ENCODE measurements around the gene CAMK1G.

CAMK1G gene

DNA sequence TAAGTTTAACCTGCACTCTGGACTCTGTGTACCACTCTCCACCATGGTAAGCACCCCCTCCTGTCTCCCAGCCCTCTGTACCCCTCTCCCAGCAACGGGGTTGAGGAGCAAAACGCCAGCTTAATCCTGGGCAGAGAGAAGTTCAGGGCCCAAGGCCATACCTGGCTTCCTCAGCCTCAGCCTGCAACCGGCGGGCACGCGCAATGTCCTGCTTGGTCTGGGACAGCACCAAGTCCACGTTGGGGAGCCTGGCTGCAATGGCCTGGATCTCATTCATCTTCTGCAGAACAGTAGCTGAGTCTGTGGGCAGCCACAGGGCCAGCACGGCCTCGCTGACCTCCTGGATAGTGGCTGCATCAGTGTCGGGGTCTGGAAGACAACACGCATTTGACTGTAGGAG lies 34.8 kb downstream of the CAMK1G start:
- H3K4me3 ChIP-seq (ENCODE audit: low read depth, low read length): no peak overlapping the region

DNA sequence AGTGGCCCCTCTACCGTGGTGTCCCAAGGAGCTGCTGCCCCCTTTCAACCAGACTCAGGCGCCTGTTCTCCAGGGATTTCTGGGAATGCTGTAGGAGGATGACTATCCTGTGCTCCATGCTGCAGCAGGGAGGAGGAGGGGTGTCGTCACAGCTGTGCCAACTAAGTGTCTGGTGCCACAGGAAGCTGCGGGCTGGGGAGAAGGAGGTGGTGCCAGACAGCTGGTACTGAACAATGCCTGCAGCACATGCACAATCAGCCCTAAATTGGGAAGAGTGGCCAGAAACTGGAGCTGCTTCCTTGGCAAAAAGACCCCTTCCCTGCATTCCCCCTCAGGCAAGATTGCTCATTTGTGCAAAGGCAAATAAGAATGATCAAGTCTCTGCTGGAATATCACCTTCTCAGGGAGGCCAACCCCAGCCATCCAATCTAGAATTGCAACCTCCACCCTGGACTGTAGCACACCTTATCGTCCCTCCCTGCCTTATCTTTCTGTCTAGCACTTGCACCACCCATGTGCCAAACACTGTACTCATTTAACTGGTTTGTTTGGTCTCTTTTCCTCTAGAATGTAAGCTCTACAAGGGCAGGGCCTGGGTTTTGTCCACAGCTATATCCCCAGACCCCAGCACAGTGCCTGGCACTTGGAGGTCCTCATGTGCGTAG lies 35.4 kb downstream of the CAMK1G start:
- H3K4me3 ChIP-seq (ENCODE audit: low read depth, low read length): no peak overlapping the region

DNA sequence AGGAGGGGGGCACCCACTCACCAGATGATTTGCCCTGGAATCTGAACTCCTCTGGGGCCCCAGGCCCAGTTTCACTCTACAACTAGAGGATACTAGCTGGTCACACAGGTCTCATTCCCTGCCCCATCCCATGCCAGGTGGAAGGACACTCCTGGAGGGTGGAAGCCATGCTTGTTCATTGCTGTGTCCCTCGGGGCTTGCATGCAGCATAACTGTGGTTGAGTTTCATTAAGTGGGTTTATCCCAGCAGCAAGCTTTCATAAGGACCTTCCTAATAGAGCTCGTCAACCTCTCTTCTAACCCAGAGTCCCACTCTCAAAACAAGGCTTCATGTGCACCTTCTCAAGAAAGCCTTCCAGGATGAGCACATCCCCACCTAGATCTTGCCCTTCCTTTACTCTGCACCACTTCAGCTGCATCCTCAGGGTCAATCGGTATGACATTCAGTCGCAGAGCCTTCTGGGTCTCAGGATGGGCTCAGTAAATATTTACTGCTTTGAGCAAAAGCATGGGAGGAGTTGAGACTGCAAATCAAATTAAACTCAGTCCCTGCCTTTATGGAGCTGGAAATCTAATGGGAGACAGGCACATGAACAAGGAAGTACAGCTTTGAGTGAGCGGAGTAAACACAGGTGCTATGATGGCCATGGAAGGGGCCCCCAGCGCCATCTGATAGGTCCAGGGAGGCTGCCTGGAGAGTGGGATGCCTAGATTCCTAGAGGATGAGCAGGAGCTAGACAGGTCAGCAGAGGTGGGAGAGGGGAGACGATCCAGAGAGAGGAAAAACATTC lies 36.4 kb downstream of the CAMK1G start:
- H3K4me3 ChIP-seq (ENCODE audit: low read depth, low read length): no peak overlapping the region

- H3K4me3 ChIP-seq (ENCODE audit: low read depth, low read length): no peak overlapping the region
Measured at GRCh38 chr1:209620487-209620884, 37.0 kb downstream of the CAMK1G start.

GRCh38 chr1:209621286-209621685 lies 37.8 kb downstream of the CAMK1G start:
- H3K4me3 ChIP-seq (ENCODE audit: low read depth, low read length): no peak overlapping the region

DNA sequence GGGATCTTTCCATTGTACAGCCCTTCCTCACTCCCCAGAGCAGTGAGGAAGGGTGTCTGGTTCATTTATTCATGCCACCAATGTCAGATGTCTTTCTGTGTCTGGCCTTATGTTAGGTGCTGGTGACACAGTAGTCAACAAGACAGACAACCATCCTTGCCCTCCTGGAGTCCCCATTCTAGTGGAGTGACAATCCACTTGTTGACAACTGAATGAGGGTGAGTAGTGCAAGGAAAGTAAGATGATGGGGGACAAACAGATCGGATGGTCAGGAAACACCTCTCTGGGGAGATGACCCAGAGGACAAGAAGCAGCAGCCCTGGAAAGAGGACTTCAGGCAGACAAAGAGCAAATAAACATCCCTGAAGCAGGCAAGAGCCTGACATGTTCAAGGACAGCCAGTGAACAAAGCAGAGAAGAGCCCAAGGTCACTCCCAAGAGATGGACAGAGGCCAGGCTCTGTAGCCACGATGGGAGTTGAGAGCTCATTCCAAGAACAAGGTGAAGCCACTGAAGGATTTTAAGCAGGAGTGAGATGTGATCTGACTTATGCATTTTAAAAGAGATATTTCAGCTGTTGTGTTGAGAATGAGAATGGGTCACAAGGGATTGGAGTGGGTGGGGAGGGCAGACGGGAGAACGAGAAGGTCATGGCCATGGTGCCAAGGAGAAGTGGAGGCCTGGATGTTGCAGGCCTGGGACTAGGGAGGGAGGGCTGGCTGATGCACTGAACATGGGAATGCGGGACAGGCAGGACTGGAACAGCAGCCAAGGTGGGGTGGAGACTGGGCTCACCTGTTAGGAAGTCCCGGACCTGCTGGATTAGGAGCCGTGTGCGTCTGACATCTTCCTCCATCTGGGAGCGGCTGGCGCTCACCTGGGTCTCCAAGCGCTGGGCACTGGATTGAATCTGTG lies 38.5 kb downstream of the CAMK1G start:
- H3K4me3 ChIP-seq (ENCODE audit: low read depth, low read length): no peak overlapping the region

DNA sequence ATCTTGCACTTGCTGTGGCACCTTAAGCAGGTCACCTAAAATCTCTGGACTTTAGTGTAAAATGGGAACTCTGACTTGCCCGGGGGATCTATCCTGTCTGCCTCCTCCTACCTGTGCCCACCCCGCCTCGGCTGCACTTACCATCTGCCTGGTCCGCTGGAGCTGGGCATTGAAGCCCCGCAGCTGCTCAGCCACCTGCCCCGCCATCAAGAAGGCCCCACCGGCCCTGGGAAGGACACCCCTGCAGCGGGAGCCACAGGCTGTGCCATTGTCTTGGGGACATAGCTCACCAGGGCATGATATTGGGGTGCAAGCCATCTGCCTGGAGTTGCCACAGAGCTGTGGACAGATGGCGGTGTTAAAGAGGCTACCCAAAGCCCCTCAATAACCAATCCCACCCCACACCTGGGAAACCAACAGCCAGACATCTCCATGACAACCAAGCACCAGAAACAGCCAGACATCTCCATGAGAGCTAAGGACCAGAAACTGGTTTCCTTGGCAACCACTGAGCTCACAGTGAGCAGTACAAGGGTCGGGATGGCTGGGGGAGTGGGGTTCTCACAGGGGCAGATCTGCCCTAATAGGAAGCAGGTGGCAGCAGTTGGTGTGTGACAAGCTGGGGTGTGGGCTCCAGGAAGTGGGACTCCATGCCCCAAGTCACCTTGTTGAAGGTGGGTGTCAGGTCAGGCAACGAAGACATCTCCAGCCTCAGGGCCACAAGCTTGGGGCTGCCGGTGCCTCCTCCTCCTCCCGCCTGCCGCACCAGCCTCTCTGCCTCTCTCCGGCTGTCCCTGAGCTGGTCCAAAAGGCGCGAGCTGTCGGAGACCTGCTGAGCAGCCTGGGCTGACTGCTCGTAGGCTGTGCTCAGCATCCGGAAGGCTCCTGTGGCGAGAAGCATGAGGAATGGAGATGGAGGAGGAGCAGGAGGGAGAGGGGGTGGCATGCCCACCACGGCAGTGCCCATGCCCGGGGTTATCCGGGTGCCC lies 39.6 kb downstream of the CAMK1G start:
- no peak overlapping the region for H3K4me3 ChIP-seq (ENCODE audit: low read depth, low read length)

DNA sequence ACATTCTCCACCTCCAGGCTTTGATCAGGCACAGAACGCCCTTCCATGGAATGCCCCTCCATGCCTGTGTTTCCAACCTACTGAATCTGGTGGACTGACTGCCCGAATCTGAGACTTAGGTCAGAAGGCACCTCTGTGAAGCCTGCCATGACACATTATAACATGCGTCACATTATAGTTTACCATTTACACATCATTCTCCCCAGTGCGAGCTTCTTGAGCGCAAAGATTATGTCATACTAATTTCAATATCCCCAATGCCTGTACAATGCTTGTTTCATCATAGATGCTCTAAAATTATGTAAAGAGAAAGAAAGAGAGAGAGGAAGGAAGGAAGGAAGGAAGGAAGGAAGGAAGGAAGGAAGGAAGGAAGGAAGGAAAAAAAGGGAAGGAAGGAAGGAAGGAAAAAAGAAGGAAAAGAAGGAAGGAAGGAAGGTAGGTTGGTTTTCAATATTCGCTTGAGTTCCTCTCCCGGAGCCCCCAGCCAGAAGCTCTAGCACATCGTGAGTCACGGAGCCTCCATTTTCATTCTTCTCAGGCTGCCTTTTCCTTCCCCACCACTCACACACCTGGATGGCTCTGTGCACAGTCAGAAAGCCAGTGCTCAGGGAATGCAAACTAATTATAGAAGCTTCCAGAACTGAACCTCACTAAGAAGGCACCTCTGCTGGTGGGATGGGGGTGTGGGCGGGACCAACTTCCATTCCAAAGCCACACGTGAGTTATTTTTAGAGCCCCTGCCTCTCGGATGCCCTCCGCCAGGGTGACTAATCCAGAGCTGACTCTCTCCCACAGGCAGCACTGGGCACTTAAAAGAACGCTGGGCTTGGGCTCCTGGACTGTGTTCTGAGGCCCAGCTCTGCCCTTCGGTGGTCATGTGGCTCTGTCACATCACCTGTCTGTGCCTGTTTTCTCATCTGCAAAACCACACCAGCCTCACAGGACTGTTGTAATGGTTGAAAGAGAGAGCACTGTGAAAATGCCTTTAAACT lies 41.3 kb downstream of the CAMK1G start:
- H3K4me3 ChIP-seq (ENCODE audit: low read depth, low read length): no peak overlapping the region

DNA sequence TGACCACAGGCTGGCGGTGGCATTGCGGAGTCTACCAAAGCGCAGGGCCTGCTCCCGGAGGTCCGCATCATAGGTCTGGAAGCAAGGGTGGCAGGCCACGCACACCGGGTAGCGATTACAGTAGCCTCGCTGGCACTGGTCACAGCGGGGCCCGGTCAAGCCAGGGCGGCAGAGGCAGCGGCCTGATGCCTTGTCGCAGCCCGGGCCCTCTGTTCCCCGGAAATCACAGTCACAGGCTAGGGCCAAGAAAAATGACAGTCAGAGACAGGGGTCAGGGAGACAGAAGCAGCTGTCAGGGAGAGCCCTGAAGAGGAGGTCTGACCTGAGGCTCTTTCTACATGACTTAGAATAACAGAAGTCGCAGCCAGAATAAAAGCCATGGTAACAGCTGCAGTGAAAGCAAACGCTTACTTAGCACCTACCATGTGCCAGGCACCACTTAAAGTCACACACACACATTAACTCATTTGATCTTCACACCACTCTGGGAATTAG lies 42.3 kb downstream of the CAMK1G start:
- no peak overlapping the region for H3K4me3 ChIP-seq (ENCODE audit: low read depth, low read length)

GRCh38 chr1:209626346-209627026 lies 43.0 kb downstream of the CAMK1G start:
- H3K4me3 ChIP-seq (ENCODE audit: low read depth, low read length): no peak overlapping the region

DNA sequence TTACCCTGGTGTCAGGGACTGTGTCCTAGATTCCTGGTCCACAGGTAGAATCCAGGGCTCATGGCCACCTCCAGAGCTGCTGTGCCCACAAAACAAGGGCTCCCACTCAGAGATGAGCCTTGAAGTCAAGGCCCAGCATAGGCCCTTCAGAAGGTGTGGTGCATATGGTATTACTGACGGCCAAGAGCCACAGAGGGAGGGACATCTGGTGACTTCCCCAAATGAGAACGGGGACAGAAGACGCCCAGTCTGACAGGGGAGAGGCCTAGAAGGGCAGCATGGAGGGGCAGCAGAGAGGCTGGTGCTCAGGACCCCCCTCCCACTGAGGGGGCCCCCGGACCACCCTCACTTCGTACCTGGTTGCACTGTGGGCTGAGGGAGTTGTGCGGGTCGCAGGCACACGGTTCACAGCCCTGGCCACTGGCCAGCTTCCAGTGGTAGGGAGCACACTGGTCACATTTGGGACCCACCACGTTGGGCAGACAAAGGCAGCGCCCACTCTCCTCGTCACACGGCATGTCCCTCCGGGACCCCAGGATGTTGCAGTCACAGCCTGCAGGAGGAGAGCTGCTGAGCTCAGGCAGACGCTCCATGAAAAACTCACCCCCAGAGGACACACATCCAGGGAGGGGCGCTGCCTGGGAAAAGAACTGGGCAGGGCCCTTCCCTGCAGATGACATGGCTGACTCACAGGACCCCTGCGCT lies 43.7 kb downstream of the CAMK1G start:
- H3K4me3 ChIP-seq (ENCODE audit: low read depth, low read length): no peak overlapping the region

GRCh38 chr1:209627732-209628196 lies 44.2 kb downstream of the CAMK1G start:
- H3K4me3 ChIP-seq (ENCODE audit: low read depth, low read length): no peak overlapping the region

- no peak overlapping the region for H3K4me3 ChIP-seq (ENCODE audit: low read depth, low read length)
Measured at GRCh38 chr1:209628618-209629299, 45.2 kb downstream of the CAMK1G start.

DNA sequence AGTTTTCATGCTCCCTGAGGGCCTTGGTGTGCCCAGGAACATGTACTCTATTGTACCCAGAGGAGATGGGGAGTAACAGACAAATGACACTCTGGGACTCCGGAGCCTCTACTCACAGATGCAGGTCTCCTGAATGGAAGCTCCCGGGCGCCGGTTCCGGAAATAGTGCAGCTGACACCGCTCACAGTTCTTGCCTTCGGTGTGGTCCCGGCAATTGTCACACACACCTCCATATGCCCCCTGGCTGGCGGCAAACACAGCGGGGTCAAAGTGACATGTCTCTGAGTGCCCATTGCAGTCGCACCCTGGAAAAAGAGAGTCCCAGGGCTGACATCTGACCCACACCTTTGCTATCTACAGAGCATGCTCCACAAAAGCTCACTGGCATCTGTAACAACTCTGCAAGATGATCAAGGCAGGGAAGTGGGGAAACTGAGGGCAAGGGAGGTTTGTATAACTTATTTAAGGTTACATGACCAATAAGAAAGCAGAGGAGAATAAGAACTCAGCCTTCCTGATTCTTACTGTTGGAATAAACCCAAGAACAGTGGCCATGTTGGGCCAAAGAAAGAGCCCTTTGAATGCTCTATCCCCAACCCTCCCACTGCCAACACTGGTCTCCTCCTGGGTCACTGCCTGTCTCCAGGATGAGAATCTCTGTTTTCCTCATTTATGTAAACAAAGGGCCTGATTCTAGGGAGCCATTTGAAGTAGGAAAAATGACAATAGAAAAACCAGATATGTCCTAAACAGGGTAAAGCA lies 46.3 kb downstream of the CAMK1G start:
- H3K4me3 ChIP-seq (ENCODE audit: low read depth, low read length): no peak overlapping the region

DNA sequence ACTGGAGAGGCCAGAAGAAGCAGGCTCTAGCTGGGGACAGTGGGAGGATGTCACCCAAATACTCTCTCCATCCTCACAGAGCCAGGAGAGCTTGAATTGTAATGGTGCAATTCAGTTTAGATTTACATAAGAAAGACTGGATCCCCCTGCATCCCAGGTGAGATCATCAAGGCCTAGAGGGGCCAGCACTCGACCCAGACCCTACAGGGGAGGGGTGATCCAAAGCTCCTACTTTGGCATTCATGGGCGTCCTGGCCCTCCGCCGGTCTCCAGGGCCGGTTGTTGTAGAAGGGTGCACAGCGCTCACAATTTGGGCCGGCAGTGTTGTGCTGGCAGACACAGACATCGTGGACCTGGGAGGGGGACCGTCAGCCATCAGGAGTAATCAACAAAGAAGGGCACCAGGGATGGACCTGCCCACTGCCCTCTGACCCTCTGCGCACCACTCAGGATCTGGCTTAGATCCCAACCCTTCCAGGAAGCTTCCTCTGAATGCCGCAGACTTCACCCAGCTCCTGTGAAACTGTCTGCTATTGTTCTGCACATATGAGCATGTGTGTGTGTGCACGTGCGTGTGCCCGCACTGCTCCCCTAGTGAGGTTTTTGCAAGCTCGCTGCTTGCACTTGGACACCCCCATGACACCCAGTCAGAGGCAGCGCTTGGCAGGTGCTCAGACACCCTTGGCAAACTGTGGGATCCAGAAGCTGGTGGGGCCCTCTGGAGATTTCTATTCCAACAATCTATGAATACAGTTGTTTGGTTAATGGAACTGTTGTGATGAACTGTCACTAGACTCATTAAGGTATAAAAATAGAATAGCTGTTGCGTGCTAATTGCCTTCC lies 47.1 kb downstream of the CAMK1G start:
- H3K4me3 ChIP-seq (ENCODE audit: low read depth, low read length): no peak overlapping the region

Data from iPS-11a (cell line).